ENCODE results near the gene ACYP1.

DNA sequence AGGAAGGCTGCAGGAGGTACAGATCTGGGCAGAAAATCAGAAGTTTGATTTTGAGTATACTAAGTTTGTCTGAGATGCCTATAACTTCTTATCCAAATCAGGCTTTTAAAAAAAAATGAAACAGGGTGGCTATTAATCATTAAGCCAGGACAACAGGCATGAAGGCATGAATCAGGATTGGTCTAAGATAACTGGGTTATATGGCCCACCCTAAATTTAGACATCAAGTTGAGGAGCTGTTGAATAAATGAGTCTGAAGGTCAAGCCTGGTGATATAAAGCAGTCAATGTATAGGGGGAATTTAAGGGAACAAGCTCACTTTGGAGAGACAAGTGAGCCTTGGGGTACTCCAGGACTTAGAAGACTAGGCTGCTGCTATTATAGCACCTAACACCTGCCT is 34.4 kb upstream of the ACYP1 start:
- TF ChIP-seq, protein P1, sequence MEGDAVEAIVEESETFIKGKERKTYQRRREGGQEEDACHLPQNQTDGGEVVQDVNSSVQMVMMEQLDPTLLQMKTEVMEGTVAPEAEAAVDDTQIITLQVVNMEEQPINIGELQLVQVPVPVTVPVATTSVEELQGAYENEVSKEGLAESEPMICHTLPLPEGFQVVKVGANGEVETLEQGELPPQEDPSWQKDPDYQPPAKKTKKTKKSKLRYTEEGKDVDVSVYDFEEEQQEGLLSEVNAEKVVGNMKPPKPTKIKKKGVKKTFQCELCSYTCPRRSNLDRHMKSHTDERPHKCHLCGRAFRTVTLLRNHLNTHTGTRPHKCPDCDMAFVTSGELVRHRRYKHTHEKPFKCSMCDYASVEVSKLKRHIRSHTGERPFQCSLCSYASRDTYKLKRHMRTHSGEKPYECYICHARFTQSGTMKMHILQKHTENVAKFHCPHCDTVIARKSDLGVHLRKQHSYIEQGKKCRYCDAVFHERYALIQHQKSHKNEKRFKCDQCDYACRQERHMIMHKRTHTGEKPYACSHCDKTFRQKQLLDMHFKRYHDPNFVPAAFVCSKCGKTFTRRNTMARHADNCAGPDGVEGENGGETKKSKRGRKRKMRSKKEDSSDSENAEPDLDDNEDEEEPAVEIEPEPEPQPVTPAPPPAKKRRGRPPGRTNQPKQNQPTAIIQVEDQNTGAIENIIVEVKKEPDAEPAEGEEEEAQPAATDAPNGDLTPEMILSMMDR (IDR thresholded peaks at IDR 0.05; ENCODE audit: borderline replicate concordance, extremely low read depth, low read length, poor library complexity, severe bottlenecking): no peak
- no peak for TF ChIP-seq EZH2 (IDR thresholded peaks at IDR 0.05; ENCODE audit: borderline replicate concordance, low read depth, low read length, severe bottlenecking)

Measured in DND-41 (cell line).